CD4-positive, CD25-positive, alpha-beta regulatory T cell (primary cell): ENCODE measurements around the gene ECM1. TPM values are rescaled to one million over a fixed set of nuclear protein-coding genes. Genes with fewer than 3 reads are reported as not detected.

Experiments
- ATAC-seq, 2 donors: fragments of 150-1000 bp; cut with Tn5 transposase; one replicate each; pipeline ENCODE4 v1.10.0; 2021; ENCODE audit warnings: low read depth in 2 of 2, moderate number of reproducible peaks in 2 of 2, moderate library complexity in 1 of 2
- DNase-seq, 3 donors: peaks; one replicate each; pipeline versions ENCODE4 v3.0.0 to v3.0.0-alpha.2; 2012 to 2022; ENCODE audit warnings: mixed read lengths in 1 of 3
- H3K27ac ChIP-seq: one replicate; pipeline ENCODE4 v1.7.0; 2013; ENCODE audit warnings: mild to moderate bottlenecking, low read length; ENCODE audit not compliant: insufficient read depth, poor library complexity, severe bottlenecking
- H3K27me3 ChIP-seq: one replicate; pipeline ENCODE4 v1.7.0; 2013; ENCODE audit warnings: low read length; ENCODE audit not compliant: control insufficient read depth, insufficient read depth
- H3K36me3 ChIP-seq: one replicate; pipeline ENCODE4 v1.7.0; 2013; ENCODE audit warnings: mild to moderate bottlenecking, low read length, moderate library complexity; ENCODE audit not compliant: control insufficient read depth, insufficient read depth
- H3K4me1 ChIP-seq: 2 replicates; pipeline ENCODE4 v1.7.0; 2013; ENCODE audit warnings: mild to moderate bottlenecking, low read length; ENCODE audit not compliant: insufficient read depth, control insufficient read depth, poor library complexity, severe bottlenecking
- H3K4me3 ChIP-seq: one replicate; pipeline ENCODE4 v1.7.0; 2013; ENCODE audit warnings: low read depth, mild to moderate bottlenecking, low read length, moderate library complexity
- H3K9me3 ChIP-seq, 2 experiments: 1 replicate in 1 of 2; 2 replicates in 1 of 2; pipeline ENCODE4 v1.7.0; 2013; ENCODE audit warnings: low read length in 2 of 2, mild to moderate bottlenecking in 1 of 2, moderate library complexity in 1 of 2; ENCODE audit not compliant: control insufficient read depth in 2 of 2
- H3K27ac Mint-ChIP-seq, 3 donors: one replicate each; pipeline ENCODE4 v1.8.0; 2020 to 2022; ENCODE audit warnings: mild to moderate bottlenecking in 3 of 3, mixed read lengths in 3 of 3, moderate library complexity in 2 of 3
- H3K27me3 Mint-ChIP-seq: one replicate; pipeline ENCODE4 v1.8.0; 2022; ENCODE audit warnings: mild to moderate bottlenecking, mixed read lengths
- H3K36me3 Mint-ChIP-seq: one replicate; pipeline ENCODE4 v1.8.0; 2020; ENCODE audit warnings: mixed read lengths
- H3K4me1 Mint-ChIP-seq, 4 donors: one replicate each; pipeline ENCODE4 v1.8.0; 2020 to 2022; ENCODE audit warnings: mixed read lengths in 4 of 4, mild to moderate bottlenecking in 1 of 4
- H3K4me3 Mint-ChIP-seq, 4 donors: one replicate each; pipeline ENCODE4 v1.8.0; 2020 to 2022; ENCODE audit warnings: mild to moderate bottlenecking in 4 of 4, mixed read lengths in 4 of 4, moderate library complexity in 3 of 4
- H3K9me3 Mint-ChIP-seq, 7 donors: one replicate each; pipeline ENCODE4 v1.8.0; 2020 to 2022; ENCODE audit warnings: mixed read lengths in 7 of 7, mild to moderate bottlenecking in 3 of 7, moderate library complexity in 2 of 7
- polyA plus RNA-seq, 4 donors: library from polyadenylated mRNA; unstranded; fragments of 300-500 nt; fragmentation: Illumina TruSeq; gene quantifications; one replicate each; pipeline ENCODE4 v1.2.3, GENCODE V29; 2021
- total RNA-seq: library from RNA; stranded (reverse); gene quantifications from one replicate; pipeline ENCODE4 v1.2.3, GENCODE V29; 2022

Gene ECM1
- total and polyA plus RNA-seq, 5 donors from 2014 or later, result 0.10 to 0.22 TPM; not detected in 3

DNA sequence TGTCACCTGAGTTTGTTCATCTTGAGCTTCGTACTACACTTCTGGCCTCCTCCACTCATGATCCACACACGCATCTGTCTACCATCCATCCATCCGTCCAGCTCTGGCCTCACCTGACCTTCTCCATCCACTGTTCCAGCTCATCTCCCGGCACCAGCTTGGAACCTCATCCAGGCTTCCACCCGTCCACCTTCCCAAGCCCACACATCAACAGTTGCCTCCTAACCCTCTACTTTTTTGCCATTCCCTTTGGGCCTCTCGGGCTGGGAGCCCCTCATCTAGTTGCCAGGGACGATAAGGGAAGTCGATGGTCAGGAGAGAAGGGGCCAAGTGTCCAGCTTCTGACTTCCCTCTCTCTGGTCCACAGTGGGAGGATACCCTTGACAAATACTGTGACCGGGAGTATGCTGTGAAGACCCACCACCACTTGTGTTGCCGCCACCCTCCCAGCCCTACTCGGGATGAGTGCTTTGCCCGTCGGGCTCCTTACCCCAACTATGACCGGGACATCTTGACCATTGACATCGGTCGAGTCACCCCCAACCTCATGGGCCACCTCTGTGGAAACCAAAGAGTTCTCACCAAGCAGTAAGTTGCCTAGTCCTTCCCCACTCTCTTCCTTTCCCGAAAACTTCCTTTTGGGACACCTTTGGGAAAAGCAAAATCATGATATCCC is 4.2 kb downstream of the ECM1 start:
- Mint-ChIP-seq H3K27ac (no peak overlapping the region), H3K27me3 (peaks cover 7% of the 10 kb centered on the region), H3K4me3 (peak overlapping the region in 1 of 4 donors; percentile 54)

DNA sequence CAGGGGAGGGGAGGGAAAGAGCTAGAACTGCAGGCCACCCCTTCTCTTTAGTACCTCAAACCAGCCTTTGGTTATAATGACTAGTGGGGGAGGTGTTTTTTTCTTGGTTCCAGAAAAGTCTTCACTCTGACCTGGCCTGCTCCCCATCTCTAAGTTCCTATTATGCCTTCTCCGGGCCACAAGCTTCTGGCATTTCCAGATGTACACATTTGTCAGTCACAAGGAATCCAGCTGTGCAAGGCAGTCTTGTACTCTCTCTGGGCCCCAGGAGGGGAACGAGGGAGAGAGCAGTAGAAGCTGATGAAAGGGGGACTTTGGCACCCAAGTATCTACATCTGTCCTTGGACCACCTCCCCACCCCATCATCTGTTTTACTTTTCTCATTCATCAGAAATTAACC is 4.9 kb downstream of the ECM1 start:
- Mint-ChIP-seq H3K27ac (peak overlapping the region in 1 of 3 donors; percentile 38), H3K36me3 (peaks cover under 1% of the 10 kb centered on the region), H3K27me3 (peaks cover 7% of the 10 kb centered on the region), H3K4me3 (peak overlapping the region in 1 of 4 donors; percentile 54), H3K9me3 (no peaks in the 10 kb centered on the region), H3K4me1 (peaks cover 0 to 25% (median 16%) of the 10 kb centered on the region in 4 donors)
- no peak overlapping the region for H3K27ac ChIP-seq
- no peak for DNase-seq
- peaks cover under 1% of the 10 kb centered on the region for H3K36me3 ChIP-seq
- H3K4me3 ChIP-seq, result no peak overlapping the region
- H3K4me1 ChIP-seq, result peaks cover 19% of the 10 kb centered on the region
- H3K9me3 ChIP-seq, result no peaks in the 10 kb centered on the region
- no peaks in the 10 kb centered on the region for H3K27me3 ChIP-seq
- ATAC-seq, result no peak

More for the DNA sequence above, 4.2 kb downstream of the ECM1 start:
- Histone ChIP-seq H3K4me3 (no peak overlapping the region), H3K4me1 (peaks cover 19% of the 10 kb centered on the region), H3K27me3 (no peaks in the 10 kb centered on the region), H3K27ac (no peak overlapping the region), H3K36me3 (peaks cover 5% of the 10 kb centered on the region), H3K9me3 (no peaks in the 10 kb centered on the region)
- Mint-ChIP-seq H3K4me1 (peaks cover 0 to 24% (median 16%) of the 10 kb centered on the region in 4 donors), H3K36me3 (peaks cover 5% of the 10 kb centered on the region), H3K9me3 (no peaks in the 10 kb centered on the region)
- no peak for ATAC-seq
- no peak for DNase-seq

GRCh38 chr1:150513351-150513791 is 5.5 kb downstream of the ECM1 start:
- DNase-seq (no peak), ATAC-seq (no peak)
- Histone ChIP-seq H3K4me1 (peaks cover 19% of the 10 kb centered on the region), H3K27me3 (no peaks in the 10 kb centered on the region), H3K27ac (no peak overlapping the region), H3K36me3 (no peaks in the 10 kb centered on the region), H3K9me3 (no peaks in the 10 kb centered on the region), H3K4me3 (no peak overlapping the region)
- H3K9me3 Mint-ChIP-seq, result no peaks in the 10 kb centered on the region
- H3K4me1 Mint-ChIP-seq, result peaks cover 0 to 25% (median 15%) of the 10 kb centered on the region in 4 donors
- peak overlapping the region in 1 of 4 donors; percentile 9 for H3K4me3 Mint-ChIP-seq
- H3K36me3 Mint-ChIP-seq, result no peaks in the 10 kb centered on the region
- peaks cover 7% of the 10 kb centered on the region for H3K27me3 Mint-ChIP-seq
- H3K27ac Mint-ChIP-seq, result no peak overlapping the region

- no peaks in the 10 kb centered on the region for H3K9me3 Mint-ChIP-seq
- H3K27ac Mint-ChIP-seq, result peak overlapping the region in 1 of 3 donors; percentile 77
- peaks cover 7% of the 10 kb centered on the region for H3K27me3 Mint-ChIP-seq
- H3K27ac ChIP-seq, result no peak overlapping the region
- ATAC-seq (no peak), DNase-seq (no peak)
- H3K9me3 ChIP-seq, result no peaks in the 10 kb centered on the region
- no peaks in the 10 kb centered on the region for H3K36me3 Mint-ChIP-seq
- no peak overlapping the region for H3K4me3 ChIP-seq
- H3K4me3 Mint-ChIP-seq, result peak overlapping the region; percentile 74 to 95 (median 92)
- H3K4me1 ChIP-seq, result peaks cover 19% of the 10 kb centered on the region
- no peaks in the 10 kb centered on the region for H3K36me3 ChIP-seq
- H3K4me1 Mint-ChIP-seq, result peaks cover 0 to 25% (median 15%) of the 10 kb centered on the region in 4 donors
- no peaks in the 10 kb centered on the region for H3K27me3 ChIP-seq
These were observed 6.4 kb downstream of the ECM1 start for GRCh38 chr1:150514260-150514659.

- H3K27me3 ChIP-seq, result no peaks in the 10 kb centered on the region
- peaks cover 19% of the 10 kb centered on the region for H3K4me1 ChIP-seq
- peak overlapping the region; percentile 74 to 95 (median 92) for H3K4me3 Mint-ChIP-seq
- no peak overlapping the region for H3K27ac ChIP-seq
- peak overlapping the region in 2 of 3 donors; percentile 77 to 87 for H3K27ac Mint-ChIP-seq
- DNase-seq (no peak), ATAC-seq (no peak)
- H3K36me3 Mint-ChIP-seq, result no peaks in the 10 kb centered on the region
- H3K36me3 ChIP-seq, result no peaks in the 10 kb centered on the region
- H3K27me3 Mint-ChIP-seq, result peaks cover 7% of the 10 kb centered on the region
- peaks cover 0 to 25% (median 15%) of the 10 kb centered on the region in 4 donors for H3K4me1 Mint-ChIP-seq
- peak overlapping the region; percentile 81 for H3K4me3 ChIP-seq
- H3K9me3 Mint-ChIP-seq, result no peaks in the 10 kb centered on the region
- no peaks in the 10 kb centered on the region for H3K9me3 ChIP-seq
These were observed 7.0 kb downstream of the ECM1 start for GRCh38 chr1:150514913-150515327.

DNA sequence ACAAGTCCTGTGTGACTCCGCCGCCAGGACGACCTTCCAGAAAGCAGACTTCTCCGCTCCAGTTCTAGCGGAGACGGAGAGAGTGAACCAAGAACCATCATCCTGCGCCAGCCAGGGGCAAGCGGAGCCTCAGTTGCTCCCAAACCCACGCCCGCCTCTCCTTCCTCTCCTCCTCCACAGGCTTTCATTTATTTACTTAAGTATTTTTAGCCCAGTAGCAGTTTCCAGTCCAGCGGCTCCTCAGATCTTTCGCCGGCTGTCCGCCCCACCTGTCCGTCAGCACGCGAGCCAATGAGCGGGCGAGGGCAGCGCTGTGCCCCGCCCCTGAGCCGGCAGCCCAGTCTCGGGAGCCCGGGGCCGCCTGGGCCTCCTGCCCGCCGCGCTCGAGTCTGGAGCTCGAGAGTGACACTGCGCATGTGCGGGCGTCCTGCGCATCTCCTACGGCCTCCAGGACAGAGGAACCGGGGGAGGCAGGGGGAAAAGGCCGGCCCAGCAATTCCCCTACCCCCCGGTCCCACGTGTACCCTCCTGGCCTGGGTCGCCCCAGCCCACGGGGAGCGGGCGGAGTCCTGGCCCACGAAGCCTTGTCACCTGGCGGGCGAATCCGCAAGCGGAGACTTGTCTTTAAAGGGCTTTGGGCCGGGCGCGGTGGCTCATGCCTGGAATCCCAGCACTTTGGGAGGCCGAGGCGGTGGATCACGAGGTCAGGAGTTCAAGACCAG is 7.6 kb downstream of the ECM1 start, which contains the start of gene FALEC:
Gene FALEC, plus strand, starts transcription at position 425 of the 722 bp plus-strand sequence.
- ATAC-seq, result peak; percentile 96 to 97
- peak; percentile 86 to 93 (median 89) for DNase-seq

DNA sequence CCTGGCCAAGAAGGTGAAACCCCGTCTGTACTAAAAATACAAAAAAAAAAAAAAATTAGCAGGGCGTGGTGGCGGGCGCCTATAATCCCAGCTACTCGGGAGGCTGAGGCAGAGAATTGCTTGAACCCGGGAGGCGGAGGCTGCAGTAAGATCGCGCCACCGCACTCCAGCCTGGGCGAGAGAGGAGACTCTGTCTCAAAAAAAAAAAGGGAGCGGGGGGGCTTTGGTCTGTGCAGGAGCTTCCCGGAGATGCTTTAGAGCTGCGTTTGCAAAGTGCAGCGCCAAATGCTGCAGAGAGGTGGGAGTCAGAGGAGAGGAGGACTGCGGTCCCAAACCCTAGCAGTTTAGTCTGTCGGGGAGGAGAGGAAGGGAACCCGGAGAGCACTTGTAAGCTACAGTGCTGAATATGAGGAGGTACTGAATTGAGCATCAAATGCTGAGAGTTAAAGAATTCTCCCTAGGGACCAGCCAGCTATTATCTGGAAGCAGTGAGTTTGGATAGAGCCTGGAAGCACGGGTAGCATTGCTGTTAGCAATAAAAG is 8.2 kb downstream of the ECM1 start:
- H3K27ac ChIP-seq, result no peak overlapping the region

More for the DNA sequence above, 7.6 kb downstream of the ECM1 start, which contains the start of gene FALEC:
- peak within 1 kb of the TSS; percentile 44 for H3K27ac ChIP-seq
- H3K9me3 ChIP-seq, result no peaks in the 10 kb centered on the region
- H3K27me3 ChIP-seq, result no peaks in the 10 kb centered on the region
- H3K36me3 Mint-ChIP-seq, result no peaks in the 10 kb centered on the region
- H3K4me1 ChIP-seq, result peaks cover 19% of the 10 kb centered on the region
- peak within 1 kb of the TSS; percentile 81 for H3K4me3 ChIP-seq
- peaks cover 0 to 25% (median 15%) of the 10 kb centered on the region in 4 donors for H3K4me1 Mint-ChIP-seq
- H3K4me3 Mint-ChIP-seq, result peak within 1 kb of the TSS; percentile 74 to 95 (median 92)
- H3K27ac Mint-ChIP-seq, result peak within 1 kb of the TSS; percentile 48 to 87 (median 77)
- peaks cover 7% of the 10 kb centered on the region for H3K27me3 Mint-ChIP-seq
- no peaks in the 10 kb centered on the region for H3K9me3 Mint-ChIP-seq
- H3K36me3 ChIP-seq, result no peaks in the 10 kb centered on the region

More for the DNA sequence above, 8.2 kb downstream of the ECM1 start:
- Mint-ChIP-seq H3K27me3 (peaks cover 7% of the 10 kb centered on the region), H3K9me3 (no peaks in the 10 kb centered on the region), H3K27ac (peak overlapping the region; percentile 48 to 77 (median 68)), H3K36me3 (no peaks in the 10 kb centered on the region), H3K4me3 (peak overlapping the region; percentile 74 to 95 (median 92)), H3K4me1 (peaks cover 0 to 25% (median 15%) of the 10 kb centered on the region in 4 donors)
- Histone ChIP-seq H3K4me3 (peak overlapping the region; percentile 67), H3K27me3 (no peaks in the 10 kb centered on the region), H3K36me3 (no peaks in the 10 kb centered on the region), H3K9me3 (no peaks in the 10 kb centered on the region), H3K4me1 (peaks cover 19% of the 10 kb centered on the region)
- DNase-seq (peak in 1 of 3 donors; percentile 28), ATAC-seq (no peak)
